HG02852 (cell line): ENCODE measurements around the gene RWDD1.
A peak's percentile ranks its signal among the peaks of the same experiment; 100 is the strongest.
"Not testable (repeated sequence)": the region's sequence is repeated elsewhere in the genome, so short reads cannot be mapped to it uniquely, and the experiment has no call there.

Experiments used
- ATAC-seq: cut with Tn5 transposase; IDR thresholded peaks from one replicate; pipeline ENCODE4 v1.9.1; 2021; ENCODE audit warnings: mild to moderate bottlenecking, moderate library complexity; ENCODE audit not compliant: unreplicated experiment

The RWDD1 gene

DNA sequence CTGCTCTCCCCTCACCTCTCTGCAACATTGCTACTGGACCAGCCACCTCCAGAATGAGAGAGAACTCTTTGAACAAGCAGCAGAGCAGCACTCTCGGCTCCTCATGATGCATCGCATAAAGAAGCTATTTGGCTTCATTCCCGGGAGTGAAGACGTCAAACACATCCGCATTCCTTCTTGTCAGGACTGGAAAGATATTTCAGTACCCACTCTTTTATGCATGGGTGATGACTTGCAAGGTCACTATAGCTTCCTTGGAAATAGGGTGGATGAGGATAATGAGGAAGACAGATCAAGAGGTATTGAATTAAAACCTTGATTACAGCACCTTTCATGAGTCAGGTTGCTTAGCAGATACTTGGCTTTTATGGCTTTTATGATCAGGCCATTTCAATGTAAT is 13.4 kb upstream of the RWDD1 start:
- ATAC-seq: no peak

DNA sequence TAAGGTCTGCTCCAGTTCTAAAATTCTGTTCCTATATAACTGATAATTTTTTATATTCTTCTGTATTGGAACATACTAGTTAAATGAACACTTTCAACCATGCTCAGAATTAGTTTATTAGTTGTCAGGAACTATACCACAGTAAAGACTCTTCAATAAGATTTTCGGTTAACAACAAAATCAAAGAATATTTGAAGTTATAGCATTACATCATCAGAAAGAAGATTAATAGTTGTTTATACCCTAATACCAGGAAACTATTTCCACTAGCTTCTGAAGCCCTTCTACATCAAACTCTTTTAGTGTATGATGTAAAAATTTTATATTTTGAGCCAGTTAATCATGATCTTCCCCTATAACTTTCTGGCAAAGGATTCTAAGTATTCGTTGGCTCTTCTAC is 11.2 kb upstream of the RWDD1 start:
- ATAC-seq: no peak

DNA sequence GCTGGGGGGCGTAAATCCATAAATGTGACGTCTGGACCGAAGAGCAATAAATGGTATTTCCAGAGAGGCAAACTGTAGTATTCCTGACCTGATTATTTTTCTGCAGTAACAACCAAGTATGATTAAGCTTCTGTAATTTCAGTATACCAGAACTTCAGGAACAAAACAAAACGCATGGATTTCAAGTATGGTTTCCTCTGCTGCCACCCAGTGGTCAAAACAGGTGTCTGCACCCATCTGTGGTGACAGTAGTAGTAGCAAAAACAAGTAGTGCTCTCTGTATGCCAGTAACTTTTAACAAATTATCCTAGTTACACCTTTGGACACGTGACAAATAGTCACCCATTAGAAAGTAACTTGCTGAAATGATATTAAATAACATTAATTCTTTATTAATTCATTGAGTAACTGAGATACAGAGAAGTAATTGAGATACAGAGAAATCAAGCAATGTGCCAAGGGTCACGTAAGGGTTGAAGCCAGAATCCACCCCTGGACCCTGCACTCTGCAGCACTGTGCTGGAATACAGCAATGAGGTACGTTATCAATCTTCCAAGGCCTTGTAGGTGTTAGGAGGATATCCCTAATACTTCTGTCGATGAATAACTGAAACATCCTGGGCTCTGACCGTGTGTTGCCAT is 9.8 kb upstream of the RWDD1 start:
- ATAC-seq: peak; percentile 78

DNA sequence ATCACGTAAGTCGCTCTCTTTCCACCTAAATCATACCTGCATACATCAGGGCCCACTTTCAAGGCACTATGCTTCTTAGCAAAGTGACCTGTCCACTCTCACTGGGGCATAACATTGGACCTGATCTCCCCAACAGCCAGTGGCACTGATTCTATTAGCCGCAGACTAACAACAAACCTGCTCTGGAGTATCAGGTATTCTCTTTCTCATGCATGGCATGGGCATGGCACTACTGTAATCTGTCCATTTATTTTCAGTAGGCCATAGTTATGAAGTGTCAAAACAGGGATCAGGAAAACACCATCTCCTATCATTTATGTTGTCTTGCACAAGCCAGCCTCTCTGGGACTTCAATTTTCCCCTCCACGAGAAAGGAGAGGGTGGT is 9.3 kb upstream of the RWDD1 start:
- no peak for ATAC-seq

DNA sequence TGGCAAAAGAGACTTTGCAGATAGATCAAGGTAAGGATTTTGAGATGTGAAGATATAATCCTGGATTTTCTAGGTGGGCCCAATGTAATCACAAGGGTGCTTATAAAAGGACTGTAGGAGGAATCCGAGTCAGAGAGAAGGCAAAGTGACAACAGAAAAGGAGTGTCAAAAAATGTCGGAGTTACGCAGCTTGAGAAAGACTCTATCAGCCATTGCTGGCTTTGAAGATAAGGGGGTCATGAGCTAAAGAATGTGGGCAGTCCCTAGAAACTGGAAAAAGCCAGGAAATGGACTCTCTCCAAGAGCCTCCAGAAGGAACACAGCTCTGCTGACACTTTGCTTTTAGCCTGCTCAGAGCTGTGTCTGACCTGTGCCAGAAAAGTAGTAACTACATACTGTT is 8.7 kb upstream of the RWDD1 start:
- ATAC-seq: no peak

DNA sequence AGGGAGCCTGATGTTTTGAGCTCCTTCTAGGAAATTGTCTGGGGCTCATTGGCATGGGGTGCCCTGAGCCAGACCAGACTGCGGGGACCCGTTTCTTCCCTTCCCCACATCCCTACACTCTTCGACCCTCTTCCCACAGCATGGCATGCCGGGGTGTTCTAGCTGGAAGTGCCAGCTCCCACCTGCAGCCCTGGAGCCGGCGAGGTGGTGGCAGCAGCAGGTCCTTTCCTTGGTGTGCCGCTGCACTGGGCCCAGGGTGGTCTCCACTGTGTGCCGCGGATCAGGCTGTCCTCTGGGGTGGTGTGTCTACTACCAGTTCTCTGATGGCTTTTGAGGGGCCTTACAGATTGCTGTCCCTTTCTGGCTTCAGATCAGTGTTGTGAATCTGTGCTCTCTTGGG is 7.5 kb upstream of the RWDD1 start:
- ATAC-seq: no peak

DNA sequence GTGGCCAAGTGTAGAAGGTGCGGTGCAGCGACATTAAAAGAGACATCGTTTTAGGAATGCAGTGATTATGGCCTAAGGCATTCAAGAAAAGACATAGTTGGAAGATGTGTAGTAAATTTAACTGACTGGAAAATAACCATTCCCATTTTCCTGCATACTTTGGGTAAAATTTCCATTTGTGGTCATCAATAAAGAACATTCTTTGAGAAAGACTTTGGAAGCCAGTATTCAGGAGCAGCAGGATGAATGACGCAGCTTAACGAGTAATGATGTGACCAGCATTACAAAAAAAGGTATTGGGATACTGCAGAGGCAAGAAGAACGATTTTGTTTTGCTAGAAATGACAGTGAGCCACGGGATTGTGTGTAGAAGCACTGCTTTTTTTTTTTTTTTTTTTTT is 7.0 kb upstream of the RWDD1 start:
- no peak for ATAC-seq

DNA sequence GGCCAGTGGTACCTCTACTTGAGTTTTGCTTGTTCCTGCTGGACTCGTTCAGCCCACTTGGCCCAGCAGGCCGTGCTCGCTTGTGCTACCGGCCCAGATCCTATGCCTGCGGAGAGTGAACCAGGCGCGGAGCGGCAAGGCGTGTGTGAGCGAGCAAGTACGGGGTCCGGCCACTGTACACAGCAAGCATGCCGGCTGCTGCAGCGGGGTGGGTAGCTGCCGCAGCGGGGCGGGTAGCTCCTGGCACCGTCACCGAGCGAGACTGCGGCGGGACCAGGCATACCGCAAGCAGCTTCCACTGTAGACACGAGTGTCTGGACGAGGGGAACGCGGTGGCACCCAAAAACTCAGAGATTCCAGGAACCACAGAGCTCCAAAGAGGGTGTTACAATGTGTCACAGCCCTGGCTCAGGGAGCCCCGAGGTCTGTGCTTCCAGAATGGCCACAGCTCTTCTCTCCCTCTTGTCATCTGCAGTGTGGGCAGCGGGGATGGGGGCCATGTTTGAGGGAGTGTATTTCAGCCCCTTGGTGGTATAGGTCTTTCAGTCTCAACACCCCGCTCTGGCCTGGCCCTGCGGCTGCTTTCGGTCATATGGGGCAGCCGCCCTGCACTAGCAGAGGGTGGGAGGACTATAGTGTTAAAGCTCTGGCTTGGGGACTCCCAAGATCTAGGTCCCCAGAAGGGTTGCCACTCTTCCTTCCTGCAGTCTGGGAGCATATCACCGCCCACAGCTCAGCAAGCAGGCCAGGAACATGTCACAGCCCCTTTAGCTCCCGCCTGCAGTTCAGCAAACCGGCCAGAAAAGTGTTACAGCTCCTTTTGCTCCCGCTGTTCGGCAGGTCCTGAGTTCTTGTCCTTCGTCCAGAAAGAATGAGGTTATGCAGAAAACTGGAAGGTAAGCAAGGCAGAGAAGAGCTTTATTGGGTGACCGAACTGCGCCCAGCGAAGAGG is 6.1 kb upstream of the RWDD1 start:
- no peak for ATAC-seq

DNA sequence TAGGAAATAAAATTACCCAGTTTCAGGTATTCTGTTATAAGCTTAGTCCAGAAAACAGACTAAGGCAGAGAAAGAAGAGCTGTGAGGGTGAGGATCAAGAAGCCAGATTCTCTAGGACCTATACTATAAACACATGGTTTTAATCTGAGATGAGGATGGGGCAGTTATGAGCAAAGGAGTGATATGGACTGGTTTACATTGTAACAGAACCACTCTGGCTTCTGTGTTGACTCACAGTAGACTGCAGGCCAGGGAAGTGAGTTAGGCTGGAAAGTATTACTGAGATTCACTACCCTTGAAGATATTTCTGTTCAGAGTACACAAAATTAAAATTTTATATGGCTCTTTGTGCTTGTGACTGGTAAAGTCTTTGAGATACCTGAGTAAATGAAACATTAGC is 3.2 kb upstream of the RWDD1 start:
- ATAC-seq: no peak

DNA sequence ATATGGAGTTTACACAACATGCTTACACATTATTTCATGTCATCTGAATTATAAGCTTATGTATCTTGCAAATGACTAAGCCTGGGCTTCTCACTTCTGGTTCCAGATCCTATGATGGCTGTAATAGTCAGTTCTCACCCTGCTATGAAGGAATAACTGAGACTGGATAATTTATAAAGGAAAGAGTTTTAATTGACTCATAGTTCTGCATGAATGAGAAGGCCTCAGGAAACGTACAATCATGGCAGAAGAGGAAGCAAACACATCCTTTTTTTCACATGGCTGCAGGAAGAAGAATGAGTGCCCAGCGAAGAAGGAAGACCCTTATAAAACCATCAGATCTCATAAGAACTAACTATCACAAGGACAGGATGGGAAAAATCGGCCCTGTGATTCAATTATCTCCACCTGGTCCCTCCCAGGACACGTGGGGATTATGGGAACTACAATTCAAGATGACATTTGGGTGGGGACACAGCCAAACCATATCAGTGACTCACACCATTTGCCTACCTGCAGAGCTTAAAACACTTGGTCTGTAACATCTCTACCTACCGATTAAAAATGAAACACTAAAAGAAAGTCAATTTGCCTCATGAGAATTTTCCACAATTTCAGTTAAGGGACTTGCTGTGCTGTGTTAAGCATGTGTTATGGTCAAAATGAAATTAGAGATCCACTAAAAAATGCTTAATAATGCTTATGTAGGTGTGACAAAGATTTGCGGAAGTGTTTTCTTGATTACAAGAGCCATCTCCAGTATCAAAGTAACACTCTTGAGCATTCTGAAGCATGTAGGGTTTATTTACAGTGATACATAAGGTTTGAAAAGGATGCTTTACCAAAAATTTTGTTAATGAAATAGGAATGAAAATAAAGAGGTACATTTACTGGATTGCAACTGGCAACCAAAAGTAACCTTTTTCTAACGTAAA is 2.2 kb upstream of the RWDD1 start:
- ATAC-seq: no peak

DNA sequence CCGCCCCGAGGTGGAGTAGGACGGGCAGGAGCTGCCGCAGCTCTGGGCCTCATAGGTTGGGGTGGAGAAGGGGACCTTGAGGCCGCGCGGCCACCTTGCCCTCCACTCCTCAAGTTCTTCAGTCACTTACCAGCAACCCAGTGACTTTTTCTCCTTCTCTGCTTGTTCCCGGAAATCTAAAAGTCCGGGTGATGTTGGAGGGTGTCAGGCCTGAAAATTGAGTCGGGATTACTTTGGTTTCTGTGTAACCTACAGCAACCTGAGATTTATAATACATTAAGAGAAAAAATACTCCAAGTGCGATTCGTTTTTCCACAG is 338 bp downstream of the RWDD1 start:
- no peak for ATAC-seq

DNA sequence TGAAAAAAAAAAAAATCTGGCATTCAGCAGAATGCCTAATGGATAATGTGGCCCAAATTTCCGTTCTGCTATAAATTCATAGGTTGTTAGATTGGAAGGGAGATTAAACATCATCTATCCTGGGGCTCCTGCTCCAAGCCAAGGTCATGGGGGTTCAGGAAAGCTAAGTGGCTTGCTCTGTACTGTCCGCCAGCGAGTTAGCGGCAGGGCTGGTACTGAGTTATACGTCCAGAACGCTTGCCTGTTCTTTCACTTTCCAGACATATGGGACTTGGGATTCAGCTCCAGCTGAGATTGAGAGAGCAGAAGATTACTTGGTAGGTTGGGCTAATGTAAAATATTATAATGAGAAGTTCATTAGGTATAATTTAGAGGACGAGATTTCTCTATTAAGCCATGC is 858 bp downstream of the RWDD1 start:
- ATAC-seq: no peak

DNA sequence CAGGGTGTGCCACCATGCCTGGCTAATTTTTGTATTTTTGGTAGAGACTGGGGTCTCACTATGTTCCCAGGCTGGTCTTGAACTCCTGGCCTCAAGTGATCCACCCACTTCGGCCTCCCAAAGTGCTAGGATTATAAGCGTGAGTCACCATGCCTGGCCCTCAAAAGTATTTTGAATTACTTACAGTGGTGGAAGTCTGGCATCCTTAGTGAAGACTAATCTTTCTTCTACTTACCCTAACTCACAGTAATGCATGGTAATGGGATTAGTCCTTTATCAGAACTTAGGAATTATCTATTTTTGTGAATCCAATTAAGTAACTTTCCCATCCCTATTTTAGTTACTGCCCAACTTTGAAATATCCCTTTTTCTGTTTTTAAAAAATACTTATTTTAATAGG is 3.9 kb downstream of the RWDD1 start:
- ATAC-seq: no peak

DNA sequence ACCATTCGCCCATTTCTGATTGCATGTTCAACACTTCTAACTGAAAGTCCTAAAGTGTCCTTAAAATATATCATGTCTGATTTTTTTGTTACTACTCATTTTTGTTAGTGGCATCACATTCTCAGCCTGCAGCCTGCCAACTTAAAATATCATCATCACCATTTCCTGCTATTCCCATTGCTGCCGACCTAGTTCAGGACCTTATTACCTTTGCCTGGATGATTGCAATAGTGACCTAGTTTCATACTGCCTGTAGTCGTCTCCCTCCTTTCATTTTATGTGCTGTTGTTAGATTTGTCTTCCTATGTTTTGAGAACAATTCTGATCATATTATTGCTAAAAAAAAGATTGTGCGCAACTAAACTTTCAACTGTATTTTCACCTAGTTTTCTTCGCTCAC is 6.2 kb downstream of the RWDD1 start:
- no peak for ATAC-seq

DNA sequence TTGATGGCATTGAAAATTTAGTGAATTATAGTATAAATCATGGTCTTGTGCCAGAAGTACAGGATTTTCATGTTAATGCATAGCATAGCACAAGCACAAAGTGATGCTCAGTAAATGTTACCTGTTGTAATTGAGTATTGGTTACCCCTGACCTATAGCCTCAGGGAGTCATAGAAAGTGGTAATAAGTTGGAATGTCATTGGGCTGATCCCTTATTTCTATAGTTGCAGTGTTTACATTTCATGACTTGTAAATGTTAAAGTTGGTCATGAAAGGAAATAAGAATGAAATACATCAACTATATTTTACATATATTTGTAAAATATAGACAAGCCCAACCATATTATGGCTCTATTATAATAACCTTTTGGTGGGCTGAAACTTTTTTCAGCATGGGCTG is 7.0 kb downstream of the RWDD1 start:
- no peak for ATAC-seq

DNA sequence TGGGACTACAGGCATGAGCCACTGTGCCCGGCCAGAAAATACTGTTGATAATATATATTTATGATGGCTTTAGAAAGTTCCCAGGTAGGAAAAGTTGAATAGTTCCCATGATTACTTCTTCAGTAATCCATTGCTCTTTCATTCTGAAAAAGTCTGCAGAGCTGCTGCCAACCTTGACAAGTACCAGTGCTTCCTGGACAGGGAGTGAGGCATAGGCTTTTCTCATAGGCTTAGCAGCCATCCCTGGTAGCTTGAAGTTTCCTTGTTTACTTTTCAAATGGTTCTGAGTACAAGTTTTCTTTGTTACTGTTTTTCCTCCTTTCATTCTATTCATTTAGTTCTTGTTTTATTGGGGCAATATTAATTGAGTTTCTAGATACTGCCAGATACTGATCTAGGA is 7.8 kb downstream of the RWDD1 start:
- ATAC-seq: no peak

DNA sequence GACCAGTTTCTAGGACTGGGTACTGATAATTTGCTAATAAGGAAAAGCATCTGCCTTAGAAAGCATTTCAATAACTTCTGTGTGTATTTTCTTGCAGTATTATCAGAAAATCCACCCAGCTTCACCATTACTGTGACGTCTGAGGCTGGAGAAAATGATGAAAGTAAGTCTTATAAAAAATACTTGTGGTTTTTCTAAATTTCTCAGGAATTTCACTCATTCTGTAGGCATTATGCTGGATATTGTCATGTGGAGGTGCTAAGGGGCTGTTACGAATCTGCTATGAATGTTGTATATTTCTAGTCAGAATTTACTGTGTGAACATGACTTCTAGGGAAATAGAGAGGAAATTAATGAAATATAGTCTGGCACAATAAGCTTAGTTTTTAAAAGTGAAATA is 8.9 kb downstream of the RWDD1 start:
- no peak for ATAC-seq

DNA sequence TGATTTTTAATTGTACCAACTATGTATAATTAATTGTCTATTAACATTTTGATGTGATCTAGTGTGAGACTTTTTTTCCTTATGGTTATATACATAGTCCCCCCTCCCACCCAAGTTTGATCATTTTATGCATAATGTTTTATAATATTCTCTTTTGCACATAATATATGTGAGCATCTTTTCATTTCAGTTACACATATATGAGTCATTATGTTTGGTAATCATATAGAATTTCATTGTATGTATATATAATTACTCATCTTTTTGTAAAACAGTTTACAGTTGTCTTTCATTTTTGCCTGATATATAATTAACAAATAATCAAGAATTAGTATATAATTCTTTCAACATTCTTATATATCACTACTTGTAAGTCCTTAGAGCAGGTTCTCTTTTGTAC is 15.0 kb downstream of the RWDD1 start:
- ATAC-seq: no peak

DNA sequence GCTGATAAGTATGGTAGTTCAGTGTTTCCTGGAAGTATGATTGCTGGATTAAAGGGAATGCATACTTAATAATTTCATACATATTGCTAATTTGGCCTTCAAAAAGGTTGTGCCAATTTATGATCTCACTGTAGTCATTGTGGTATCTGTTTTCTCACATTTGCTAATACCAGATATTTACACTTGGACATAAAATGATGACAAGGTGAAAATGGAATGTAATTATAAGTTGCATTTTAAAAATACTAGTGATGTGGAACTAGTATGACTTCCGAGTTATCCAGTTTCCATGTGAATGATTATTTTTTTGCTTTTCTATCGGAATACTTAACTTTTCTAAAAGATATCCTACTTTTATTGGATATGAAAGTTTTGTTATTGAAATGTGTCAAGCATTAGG is 15.4 kb downstream of the RWDD1 start:
- no peak for ATAC-seq

DNA sequence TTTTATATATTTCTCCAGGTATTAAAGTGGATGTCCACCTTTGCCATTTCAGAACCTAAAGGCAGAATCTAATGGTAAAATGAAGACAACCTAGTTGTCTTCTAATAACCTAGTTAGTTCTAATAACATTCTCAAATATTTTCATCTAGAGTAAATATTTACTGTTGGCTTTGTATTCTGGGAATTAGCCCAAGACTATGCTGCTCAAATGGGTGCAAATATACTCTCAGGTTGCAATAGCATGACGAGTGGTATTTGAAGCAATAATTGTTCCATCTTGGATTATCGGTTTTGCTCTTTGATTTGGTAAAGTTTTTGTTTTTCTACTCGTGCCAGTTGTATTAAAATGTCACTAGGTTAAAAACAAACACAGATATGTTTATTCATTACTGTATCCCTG is 23.9 kb downstream of the RWDD1 start:
- ATAC-seq: no peak

DNA sequence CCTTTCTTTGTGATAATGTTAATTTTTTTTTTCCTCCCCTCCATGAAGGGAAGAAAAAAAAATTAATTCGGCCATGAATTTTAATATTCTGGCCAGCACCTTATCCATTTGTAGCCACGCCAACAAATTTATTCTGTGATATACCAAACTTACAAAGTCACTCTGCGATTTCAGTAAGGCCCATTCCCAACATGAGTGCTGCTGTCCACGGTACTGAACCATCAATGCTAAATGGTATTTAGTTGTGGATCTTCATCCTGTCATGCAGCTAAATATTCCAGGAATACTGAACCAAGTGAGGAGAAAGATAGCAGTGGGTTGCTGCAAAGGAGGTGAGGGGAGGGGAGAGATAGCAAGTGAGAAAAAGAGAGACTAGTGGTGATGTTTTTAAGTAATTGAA is 25.5 kb downstream of the RWDD1 start:
- ATAC-seq: no peak

DNA sequence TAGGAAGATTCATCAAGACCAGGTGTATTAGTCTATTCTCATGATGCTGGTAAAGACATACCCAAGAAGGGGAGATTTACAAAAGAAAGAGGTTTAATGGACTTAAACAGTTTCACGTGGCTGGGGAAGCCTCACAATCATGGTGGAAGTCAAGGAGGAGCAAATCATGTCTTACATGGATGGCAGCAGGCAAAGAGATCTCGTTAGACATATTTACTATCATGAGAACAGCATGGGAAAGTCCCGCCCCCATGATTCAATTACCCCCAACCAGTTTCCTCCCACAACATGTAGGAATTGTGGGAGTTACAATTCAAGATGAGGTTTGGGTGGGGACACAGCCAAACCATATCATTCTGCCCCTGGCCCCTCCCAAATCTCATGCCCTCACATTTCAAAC is 32.6 kb downstream of the RWDD1 start:
- not testable (repeated sequence) for ATAC-seq
